ENCODE results near the gene ADAMTS3. TPM values are rescaled to one million over a fixed set of nuclear protein-coding genes. Genes with fewer than 3 reads are reported as not detected.

ADAMTS3 gene
- total and polyA plus RNA-seq, 9 of the 15 experiments (the other 6 are each of a cell fraction or from before 2014, with no cell fraction given) = 4.0 to 18.0 (median 12.1) TPM

DNA sequence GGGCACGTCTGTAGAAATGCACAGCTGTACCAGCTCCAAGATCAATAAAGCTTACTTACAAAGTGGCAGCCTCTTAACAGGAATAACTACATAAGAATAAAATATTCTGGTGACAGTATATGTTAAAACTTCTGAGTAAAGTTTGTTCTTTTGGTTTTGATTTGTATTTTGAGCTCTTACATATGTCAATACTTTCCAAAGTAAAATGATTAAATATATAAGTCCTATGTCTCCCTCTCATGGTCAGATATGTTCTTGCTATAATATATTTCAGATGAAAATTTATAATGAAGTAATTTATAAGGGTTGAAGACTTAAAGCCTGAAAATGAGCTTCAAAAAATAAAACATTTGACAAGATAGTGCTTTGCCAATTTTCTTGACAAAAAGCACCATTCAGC, 282.8 kb downstream of the ADAMTS3 start:
- TF ChIP-seq DPF2 (IDR thresholded peaks at IDR 0.05) (no peak), RAD21 (CRISPR knock-in tag; conservative IDR thresholded peaks at IDR 0.05 in 1 of 2, IDR thresholded peaks at IDR 0.05 in 1 of 2) (peak in 1 of 2 experiments; percentile 4; a peak in 2 of 4 replicates), ZBTB2 (IDR thresholded peaks at IDR 0.05) (no peak), ZBTB34 (CRISPR knock-in tag; IDR thresholded peaks at IDR 0.05) (no peak), ZNF584 (CRISPR knock-in tag; IDR thresholded peaks at IDR 0.05; ENCODE audit: low read depth) (no peak)
- TF ChIP-seq, protein P1, sequence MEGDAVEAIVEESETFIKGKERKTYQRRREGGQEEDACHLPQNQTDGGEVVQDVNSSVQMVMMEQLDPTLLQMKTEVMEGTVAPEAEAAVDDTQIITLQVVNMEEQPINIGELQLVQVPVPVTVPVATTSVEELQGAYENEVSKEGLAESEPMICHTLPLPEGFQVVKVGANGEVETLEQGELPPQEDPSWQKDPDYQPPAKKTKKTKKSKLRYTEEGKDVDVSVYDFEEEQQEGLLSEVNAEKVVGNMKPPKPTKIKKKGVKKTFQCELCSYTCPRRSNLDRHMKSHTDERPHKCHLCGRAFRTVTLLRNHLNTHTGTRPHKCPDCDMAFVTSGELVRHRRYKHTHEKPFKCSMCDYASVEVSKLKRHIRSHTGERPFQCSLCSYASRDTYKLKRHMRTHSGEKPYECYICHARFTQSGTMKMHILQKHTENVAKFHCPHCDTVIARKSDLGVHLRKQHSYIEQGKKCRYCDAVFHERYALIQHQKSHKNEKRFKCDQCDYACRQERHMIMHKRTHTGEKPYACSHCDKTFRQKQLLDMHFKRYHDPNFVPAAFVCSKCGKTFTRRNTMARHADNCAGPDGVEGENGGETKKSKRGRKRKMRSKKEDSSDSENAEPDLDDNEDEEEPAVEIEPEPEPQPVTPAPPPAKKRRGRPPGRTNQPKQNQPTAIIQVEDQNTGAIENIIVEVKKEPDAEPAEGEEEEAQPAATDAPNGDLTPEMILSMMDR (IDR thresholded peaks at IDR 0.05 in 2 of 3, conservative IDR thresholded peaks at IDR 0.05 in 1 of 3; ENCODE audit: insufficient read depth in 2 of 3, low read depth in 1 of 3, low read length in 3 of 3) = peak in 1 of 3 experiments; percentile 25; a peak in 2 of 6 replicates
- no peak overlapping the region for H3K9ac ChIP-seq (ENCODE audit: insufficient read depth in 1 of 2, low read depth in 2 of 2, low read length in 2 of 2)
- no TSS peak for BruUV-seq (replicated peaks)

More for the DNA sequence above, 282.8 kb downstream of the ADAMTS3 start:
- ATAC-seq = no peak
- ChIA-PET CTCF (ENCODE audit: low intra/inter-chr PET ratio) (interaction anchor here (0.7 kb wide), 1 partner anchor 514 kb away, joined by 3 read pairs; no protein-coding TSS in a partner anchor), POLR2A (no interaction called here)
- 92% methylated on average over 1 of the region's 1 CpG for WGBS (ENCODE audit: insufficient coverage, low coverage, missing lambda C conversion rate)
- H3K27me3 ChIP-seq (ENCODE audit: control insufficient read depth in 2 of 2, insufficient read depth in 2 of 2, low read length in 2 of 2) = no peaks in the 10 kb centered on the region
- in situ Hi-C loops (cut with MboI) (loop anchor here (25.0 kb wide), 2 partner anchors 524 to 1374 kb away; partner anchors contain the start of gene MOB1B), intact Hi-C loops (cut with micrococcal nuclease) (loop anchor here (10.0 kb wide), 1 partner anchor 341 kb away; no protein-coding TSS in a partner anchor)
- H3K4me2 ChIP-seq (ENCODE audit: insufficient read depth, low read length) = no peak overlapping the region
- no peaks in the 10 kb centered on the region for H3K79me2 ChIP-seq (ENCODE audit: control insufficient read depth, insufficient read depth, low read length)
- H3K27ac ChIP-seq (ENCODE audit: extremely low read depth, low read depth, low read length) = no peak overlapping the region
- no peaks in the 10 kb centered on the region for H3K9me3 ChIP-seq (replicated peaks; ENCODE audit: control insufficient read depth, insufficient read depth, low read depth, low read length)
- H3K36me3 ChIP-seq (ENCODE audit: control insufficient read depth, insufficient read depth, low read length) = peaks cover 28% of the 10 kb centered on the region; the same call in 2 of the 3 replicates
- no peaks in the 10 kb centered on the region for H4K20me1 ChIP-seq (replicated peaks; ENCODE audit: control insufficient read depth, insufficient read depth, low read length)
- no peaks in the 10 kb centered on the region for H3K9me1 ChIP-seq (ENCODE audit: control insufficient read depth, insufficient read depth, low read length)
- no peak overlapping the region for H3K4me3 ChIP-seq
- FAIRE-seq = no peak
- no peak for DNase-seq (ENCODE audit: extremely low read depth in 1 of 4, low spot score in 3 of 4)
- H2AFZ ChIP-seq (ENCODE audit: low read depth, low read length) = no peak overlapping the region
- no peaks in the 10 kb centered on the region for H3K4me1 ChIP-seq (replicated peaks in 1 of 2; ENCODE audit: control insufficient read depth in 2 of 2, insufficient read depth in 2 of 2, low read length in 2 of 2)

All from K562 (cell line).